Measurements from ENCODE around the gene LACTB.

GRCh38 chr15:63075015-63075983, 46.4 kb upstream of the LACTB start:
- no peak for TF ChIP-seq CTCF (IDR thresholded peaks at IDR 0.05)
- TF ChIP-seq POLR2A (IDR thresholded peaks at IDR 0.05): no peak
- no peak for TF ChIP-seq EP300 (IDR thresholded peaks at IDR 0.05)

All from tibial nerve (tissue), 4 donors.